Ureter (tissue), 1 donor: ENCODE data around the gene CALHM3. TPM values are rescaled to one million over a fixed set of nuclear protein-coding genes. Genes with fewer than 3 reads are reported as not detected.
"Not testable (repeated sequence)": the region's sequence is repeated elsewhere in the genome, so short reads cannot be mapped to it uniquely, and the experiment has no call there.

Experiments used
- DNase-seq: peaks from one replicate; pipeline ENCODE4 v3.0.0-alpha.2; 2020; ENCODE audit warnings: low spot score
- total RNA-seq: library from RNA; stranded (reverse); gene quantifications from one replicate; pipeline ENCODE4 v1.2.4, GENCODE V29; 2023
- donor health status: DM: yes; HTN: yes; CAD: no.

Gene CALHM3
- total RNA-seq, 1 donor from 2014 or later, result not detected

- no peak for DNase-seq
Observed at GRCh38 chr10:103502849-103503660, 24.0 kb upstream of the CALHM3 start.

GRCh38 chr10:103501186-103501585 is 22.1 kb upstream of the CALHM3 start:
- no peak for DNase-seq

- no peak for DNase-seq
Observed at GRCh38 chr10:103500481-103500880, 21.4 kb upstream of the CALHM3 start.

- no peak for DNase-seq
Observed at GRCh38 chr10:103499881-103500280, 20.8 kb upstream of the CALHM3 start.

- DNase-seq, result no peak
Observed at GRCh38 chr10:103498936-103499638, 20.0 kb upstream of the CALHM3 start.

- no peak for DNase-seq
Observed at GRCh38 chr10:103497161-103497915, 18.3 kb upstream of the CALHM3 start.

GRCh38 chr10:103495321-103495720 is 16.3 kb upstream of the CALHM3 start:
- DNase-seq, result no peak

GRCh38 chr10:103493916-103494877 is 15.2 kb upstream of the CALHM3 start:
- DNase-seq, result no peak

- no peak for DNase-seq
Observed at GRCh38 chr10:103493362-103493915, 14.4 kb upstream of the CALHM3 start, which contains the start of gene NEURL1. NEURL1 (plus strand) TSS chr10:103493705; CDS start chr10:103494388, 683 bp downstream.

GRCh38 chr10:103492655-103493261 is 13.7 kb upstream of the CALHM3 start:
- no peak for DNase-seq

- no peak for DNase-seq
Observed at GRCh38 chr10:103491729-103492364, 12.8 kb upstream of the CALHM3 start.

- DNase-seq, result no peak
Observed at GRCh38 chr10:103490986-103491314, 11.9 kb upstream of the CALHM3 start.

- DNase-seq, result no peak
Observed at GRCh38 chr10:103487410-103487708, 8.3 kb upstream of the CALHM3 start.

- DNase-seq, result not testable (repeated sequence)
Observed at GRCh38 chr10:103486635-103487409, 7.8 kb upstream of the CALHM3 start.

GRCh38 chr10:103481974-103482531 is 3.0 kb upstream of the CALHM3 start:
- no peak for DNase-seq

- DNase-seq, result no peak
Observed at GRCh38 chr10:103480521-103480920, 1.5 kb upstream of the CALHM3 start.

GRCh38 chr10:103478671-103479070 is 369 bp downstream of the CALHM3 start:
- no peak for DNase-seq

- DNase-seq, result no peak
Observed at GRCh38 chr10:103476046-103476768, 2.8 kb downstream of the CALHM3 start.
